ENCODE data around the gene CCDC24. TPM values are rescaled to one million over a fixed set of nuclear protein-coding genes. Genes with fewer than 3 reads are reported as not detected.
A peak's percentile ranks its signal among the peaks of the same experiment; 100 is the strongest.

The CCDC24 gene
- total RNA-seq, 1 donor from 2014 or later = 1.4 TPM

GRCh38 chr1:43968348-43968948 lies 23.0 kb upstream of the CCDC24 start:
- no peak for TF ChIP-seq CTCF (IDR thresholded peaks at IDR 0.05; ENCODE audit: borderline replicate concordance)
- H3K9me3 ChIP-seq (replicated peaks) = no peaks in the 10 kb centered on the region
- H3K27me3 ChIP-seq (ENCODE audit: low read depth) = no peaks in the 10 kb centered on the region
- DNase-seq = no peak
- peaks cover 19% of the 10 kb centered on the region for H3K4me1 ChIP-seq
- peaks cover 62% of the 10 kb centered on the region for H3K36me3 ChIP-seq
- no peak overlapping the region for H3K4me3 ChIP-seq
- H3K27ac ChIP-seq (replicated peaks) = no peak overlapping the region
- intact Hi-C loops (cut with micrococcal nuclease) = no loop called here

GRCh38 chr1:43969416-43969745 lies 22.0 kb upstream of the CCDC24 start:
- intact Hi-C loops (cut with micrococcal nuclease) = no loop called here

GRCh38 chr1:43969746-43970466 lies 21.5 kb upstream of the CCDC24 start, which contains the start of gene DPH2:
Gene DPH2 (plus strand): TSS chr1:43970010. CDS start chr1:43970176, 166 bp downstream.
- intact Hi-C loops (cut with micrococcal nuclease) = no loop called here
- Histone ChIP-seq H3K27ac (replicated peaks) (peak within 1 kb of the TSS; percentile 59), H3K27me3 (ENCODE audit: low read depth) (no peaks in the 10 kb centered on the region), H3K4me3 (peak within 1 kb of the TSS; percentile 88), H3K9me3 (replicated peaks) (no peaks in the 10 kb centered on the region), H3K4me1 (peaks cover 29% of the 10 kb centered on the region), H3K36me3 (peaks cover 48% of the 10 kb centered on the region)
- TF ChIP-seq CTCF (IDR thresholded peaks at IDR 0.05; ENCODE audit: borderline replicate concordance) = peak; percentile 20
- peak; percentile 97 for DNase-seq

More at GRCh38 chr1:43969416-43969745, 22.0 kb upstream of the CCDC24 start:
- Histone ChIP-seq H3K9me3 (replicated peaks) (no peaks in the 10 kb centered on the region), H3K4me3 (peak overlapping the region; percentile 88), H3K27me3 (ENCODE audit: low read depth) (no peaks in the 10 kb centered on the region), H3K4me1 (peaks cover 27% of the 10 kb centered on the region), H3K27ac (replicated peaks) (peak overlapping the region; percentile 0), H3K36me3 (peaks cover 53% of the 10 kb centered on the region)
- no peak for DNase-seq
- TF ChIP-seq CTCF (IDR thresholded peaks at IDR 0.05; ENCODE audit: borderline replicate concordance) = no peak

- TF ChIP-seq CTCF (IDR thresholded peaks at IDR 0.05; ENCODE audit: borderline replicate concordance) = no peak
- Histone ChIP-seq H3K4me3 (peak overlapping the region; percentile 88), H3K4me1 (peaks cover 35% of the 10 kb centered on the region), H3K9me3 (replicated peaks) (no peaks in the 10 kb centered on the region), H3K27me3 (ENCODE audit: low read depth) (no peaks in the 10 kb centered on the region), H3K36me3 (peaks cover 47% of the 10 kb centered on the region), H3K27ac (replicated peaks) (peak overlapping the region; percentile 59)
- no peak for DNase-seq
- intact Hi-C loops (cut with micrococcal nuclease) = no loop called here
Observed at GRCh38 chr1:43970502-43970901, 20.9 kb upstream of the CCDC24 start.

GRCh38 chr1:43970911-43971310 lies 20.5 kb upstream of the CCDC24 start:
- Histone ChIP-seq H3K9me3 (replicated peaks) (no peaks in the 10 kb centered on the region), H3K4me3 (peak overlapping the region; percentile 88), H3K27me3 (ENCODE audit: low read depth) (no peaks in the 10 kb centered on the region), H3K4me1 (peaks cover 39% of the 10 kb centered on the region), H3K27ac (replicated peaks) (no peak overlapping the region), H3K36me3 (peaks cover 45% of the 10 kb centered on the region)
- no peak for DNase-seq
- no peak for TF ChIP-seq CTCF (IDR thresholded peaks at IDR 0.05; ENCODE audit: borderline replicate concordance)
- intact Hi-C loops (cut with micrococcal nuclease) = no loop called here

Data from left ventricle myocardium inferior (tissue), 1 donor.